CD4-positive, alpha-beta memory T cell (primary cell): ENCODE measurements around the gene PHOX2B. TPM values are rescaled to one million over a fixed set of nuclear protein-coding genes. Genes with fewer than 3 reads are reported as not detected.

Source experiments
- CTCF ChIA-PET: fragments of 350-600 bp; sonication (Branson Sonifier 250); formaldehyde crosslinking; loops from one replicate; lab custom pipeline; 2021; ENCODE audit warnings: inconsistent platforms; ENCODE audit not compliant: partially characterized antibody; lab: Charles Lee
- POLR2A ChIA-PET: fragments of 350-600 bp; sonication (Branson Sonifier 250); formaldehyde crosslinking; loops from one replicate; lab custom pipeline; 2021; ENCODE audit not compliant: partially characterized antibody; lab: Charles Lee
- DNase-seq, 5 donors: peaks; one replicate each; pipeline versions ENCODE4 v3.0.0 to v3.0.0-alpha.2; 2020 to 2022; ENCODE audit warnings: mixed read lengths in 1 of 5
- H3K27ac ChIP-seq: one replicate; pipeline ENCODE4 v1.7.0; 2013; ENCODE audit warnings: low read depth, low read length
- H3K27me3 ChIP-seq: 2 replicates; pipeline ENCODE4 v1.7.0; 2013; ENCODE audit warnings: mild to moderate bottlenecking, low read length, moderate library complexity; ENCODE audit not compliant: insufficient read depth
- H3K36me3 ChIP-seq: 2 replicates; pipeline ENCODE4 v1.7.0; 2013; ENCODE audit warnings: mild to moderate bottlenecking, low read length, moderate library complexity; ENCODE audit not compliant: insufficient read depth
- H3K4me1 ChIP-seq: 2 replicates; pipeline ENCODE4 v1.7.0; 2013; ENCODE audit warnings: mild to moderate bottlenecking, low read length, moderate library complexity; ENCODE audit not compliant: insufficient read depth
- H3K4me3 ChIP-seq, 2 donors: one replicate each; pipeline ENCODE4 v1.7.0; 2013; ENCODE audit warnings: low read length in 2 of 2, mild to moderate bottlenecking in 1 of 2
- H3K9me3 ChIP-seq, 2 donors: one replicate each; pipeline ENCODE4 v1.7.0; 2013; ENCODE audit warnings: low read length in 2 of 2, control low read depth in 1 of 2; ENCODE audit not compliant: control insufficient read depth in 1 of 2
- H3K27ac Mint-ChIP-seq, 7 donors: one replicate each; pipeline ENCODE4 v1.8.0; 2020 to 2021; ENCODE audit warnings: mixed read lengths in 7 of 7, mild to moderate bottlenecking in 6 of 7, inconsistent platforms in 3 of 7, moderate library complexity in 3 of 7
- H3K27me3 Mint-ChIP-seq, 2 donors: one replicate each; pipeline ENCODE4 v1.8.0; 2020 to 2021; ENCODE audit warnings: mixed read lengths in 2 of 2
- H3K36me3 Mint-ChIP-seq, 2 donors: one replicate each; pipeline ENCODE4 v1.8.0; 2020 to 2021; ENCODE audit warnings: mixed read lengths in 2 of 2, inconsistent platforms in 1 of 2, mild to moderate bottlenecking in 1 of 2
- H3K4me1 Mint-ChIP-seq, 4 donors: one replicate each; pipeline ENCODE4 v1.8.0; 2020 to 2021; ENCODE audit warnings: mixed read lengths in 4 of 4, mild to moderate bottlenecking in 1 of 4
- H3K4me3 Mint-ChIP-seq, 8 donors: one replicate each; pipeline ENCODE4 v1.8.0; 2020 to 2021; ENCODE audit warnings: mixed read lengths in 8 of 8, mild to moderate bottlenecking in 7 of 8, moderate library complexity in 6 of 8, inconsistent platforms in 3 of 8
- H3K9me3 Mint-ChIP-seq, 8 donors: one replicate each; pipeline ENCODE4 v1.8.0; 2020 to 2021; ENCODE audit warnings: mixed read lengths in 8 of 8, mild to moderate bottlenecking in 5 of 8, inconsistent platforms in 3 of 8, moderate library complexity in 1 of 8
- intact Hi-C: fragments of 100-400 bp; cut with micrococcal nuclease; formaldehyde crosslinking; loops from one replicate; pipeline ENCODE4 v1.15.1; 2023
- polyA plus RNA-seq, 2 donors: library from polyadenylated mRNA; unstranded; fragments of 300-500 nt; fragmentation: Illumina TruSeq; gene quantifications; one replicate each; pipeline ENCODE4 v1.2.3, GENCODE V29; 2021
- total RNA-seq, 2 experiments: library from RNA; stranded (reverse); gene quantifications; one replicate each; pipeline ENCODE4 v1.2.3, GENCODE V29; 2021

The PHOX2B gene
- total and polyA plus RNA-seq, 4 experiments from 2014 or later = not detected

DNA sequence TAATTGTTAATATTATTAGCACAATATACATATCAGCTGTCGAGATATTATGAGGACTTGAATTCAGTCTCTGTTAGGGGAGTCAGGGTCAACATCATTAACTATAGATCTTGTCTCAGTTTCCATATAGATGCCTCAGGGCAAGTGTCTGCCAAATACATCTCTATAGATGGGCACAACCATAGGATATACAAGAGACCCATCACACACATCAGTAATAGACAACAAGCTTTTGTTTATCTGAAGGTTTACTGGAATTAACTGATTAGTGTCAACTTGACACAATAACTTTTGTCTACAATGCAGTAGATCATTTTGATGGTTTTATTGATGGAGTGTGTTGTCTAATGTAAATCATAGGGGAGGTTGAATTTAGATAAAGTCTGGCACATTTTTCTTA is 37.1 kb upstream of the PHOX2B start:
- peaks cover 3 to 4% of the 10 kb centered on the region in 2 donors for H3K27me3 Mint-ChIP-seq
- POLR2A ChIA-PET = no interaction called here
- intact Hi-C loops = no loop called here
- CTCF ChIA-PET = no interaction called here
- no peak overlapping the region for H3K4me3 ChIP-seq
- no peak overlapping the region for H3K27ac Mint-ChIP-seq
- H3K27ac ChIP-seq = no peak overlapping the region
- H3K9me3 Mint-ChIP-seq = no peaks in the 10 kb centered on the region
- no peak overlapping the region for H3K4me3 Mint-ChIP-seq
- no peaks in the 10 kb centered on the region for H3K36me3 Mint-ChIP-seq
- H3K9me3 ChIP-seq = no peaks in the 10 kb centered on the region
- DNase-seq = no peak
- H3K4me1 Mint-ChIP-seq = no peaks in the 10 kb centered on the region
- H3K36me3 ChIP-seq = no peaks in the 10 kb centered on the region
- H3K4me1 ChIP-seq = no peaks in the 10 kb centered on the region
- no peaks in the 10 kb centered on the region for H3K27me3 ChIP-seq

DNA sequence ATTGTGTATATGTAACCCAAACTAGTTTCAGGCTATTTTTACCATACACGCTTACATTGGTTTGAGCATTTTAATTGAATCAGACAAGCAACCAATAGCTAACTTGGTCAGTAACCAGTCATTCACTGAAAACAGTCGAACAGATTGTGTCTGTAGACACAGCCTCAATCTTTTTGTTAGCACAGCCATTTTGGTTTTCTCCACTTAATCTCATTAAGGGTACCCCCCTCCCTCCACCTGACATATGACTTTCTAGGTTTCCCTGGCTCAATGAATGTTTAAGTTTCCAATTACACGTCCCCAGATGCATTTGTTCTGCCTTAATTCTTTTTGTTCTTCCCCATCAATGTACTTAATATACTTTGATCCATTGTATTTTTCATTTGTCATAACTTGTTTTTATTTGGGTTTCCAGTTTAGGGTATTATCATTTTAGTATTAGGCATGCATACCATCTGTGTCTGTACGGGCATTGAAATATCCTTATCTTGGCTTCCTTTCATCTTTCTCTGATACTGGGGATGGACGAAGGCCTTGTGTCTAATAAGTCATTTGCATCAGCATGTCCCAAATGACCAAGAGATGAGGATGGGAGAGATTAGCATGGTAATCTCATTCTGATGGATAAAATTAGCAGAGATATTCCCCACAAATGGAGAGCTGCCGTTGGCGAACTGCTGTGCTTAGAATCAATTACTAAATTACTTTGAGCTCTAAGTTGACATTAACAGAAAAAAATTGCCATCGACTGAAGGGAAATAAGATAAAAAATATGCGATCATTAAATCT is 35.9 kb upstream of the PHOX2B start:
- Histone ChIP-seq H3K27ac (no peak overlapping the region), H3K4me3 (no peak overlapping the region), H3K4me1 (no peaks in the 10 kb centered on the region), H3K27me3 (no peaks in the 10 kb centered on the region), H3K36me3 (no peaks in the 10 kb centered on the region), H3K9me3 (no peaks in the 10 kb centered on the region)
- Mint-ChIP-seq H3K9me3 (no peaks in the 10 kb centered on the region), H3K36me3 (no peaks in the 10 kb centered on the region), H3K4me1 (no peaks in the 10 kb centered on the region), H3K27me3 (peaks cover 2 to 3% of the 10 kb centered on the region in 2 donors), H3K4me3 (no peak overlapping the region), H3K27ac (no peak overlapping the region)
- ChIA-PET CTCF (no interaction called here), POLR2A (no interaction called here)
- intact Hi-C loops = no loop called here
- no peak for DNase-seq

DNA sequence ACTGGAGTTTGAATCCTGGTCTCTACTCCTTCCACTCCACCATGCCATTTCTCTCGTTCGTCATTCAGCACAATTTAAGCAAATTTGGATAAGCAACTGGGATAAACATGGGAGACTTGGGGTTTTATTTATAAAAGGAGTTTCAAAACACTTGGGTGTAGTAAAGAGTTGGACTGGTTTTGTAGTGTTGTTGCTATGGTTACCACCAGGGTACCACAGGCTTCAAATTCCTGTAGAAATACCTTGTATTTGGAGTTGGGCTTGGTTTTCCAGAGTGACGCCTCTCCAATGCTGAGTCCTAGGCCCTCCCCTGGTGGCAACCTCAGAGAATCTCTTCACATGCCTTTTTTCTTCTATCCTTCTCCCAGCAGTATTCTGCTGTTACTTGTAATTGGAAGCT is 27.9 kb upstream of the PHOX2B start:
- H3K9me3 Mint-ChIP-seq = peaks cover 0 to 5% (median under 1%) of the 10 kb centered on the region in 8 donors
- peaks cover 0 to 2% of the 10 kb centered on the region in 2 donors for H3K27me3 Mint-ChIP-seq
- POLR2A ChIA-PET = no interaction called here

DNA sequence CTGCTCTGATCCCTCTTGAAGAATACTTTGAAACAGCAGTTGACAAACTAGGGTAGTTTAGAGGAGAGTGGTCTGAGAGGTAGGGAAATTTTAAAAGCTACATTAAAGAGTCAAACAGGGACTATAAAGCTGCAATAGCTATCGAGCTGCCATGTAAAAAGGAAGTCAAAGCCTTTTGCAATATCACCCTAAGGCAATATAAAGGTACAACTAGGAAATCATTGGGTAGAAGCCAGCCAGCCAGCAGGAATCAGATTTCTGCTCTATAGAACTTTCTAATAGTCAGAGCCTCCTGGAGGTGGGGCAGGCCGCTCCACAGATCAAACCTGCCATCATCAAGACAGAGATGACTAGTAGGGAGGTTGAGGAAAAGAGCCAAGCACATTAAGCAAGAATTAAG is 15.2 kb upstream of the PHOX2B start:
- H3K4me3 Mint-ChIP-seq = no peak overlapping the region
- H3K36me3 Mint-ChIP-seq = no peaks in the 10 kb centered on the region
- ChIA-PET POLR2A (no interaction called here), CTCF (no interaction called here)
- no peaks in the 10 kb centered on the region for H3K9me3 ChIP-seq
- H3K9me3 Mint-ChIP-seq = no peaks in the 10 kb centered on the region
- no peaks in the 10 kb centered on the region for H3K27me3 ChIP-seq
- DNase-seq = no peak
- intact Hi-C loops = no loop called here
- H3K4me1 Mint-ChIP-seq = no peaks in the 10 kb centered on the region
- no peak overlapping the region for H3K27ac Mint-ChIP-seq
- H3K27me3 Mint-ChIP-seq = peaks cover 6 to 11% of the 10 kb centered on the region in 2 donors
- H3K27ac ChIP-seq = no peak overlapping the region
- H3K4me1 ChIP-seq = no peaks in the 10 kb centered on the region
- no peaks in the 10 kb centered on the region for H3K36me3 ChIP-seq
- H3K4me3 ChIP-seq = no peak overlapping the region

More for the DNA sequence above, 27.9 kb upstream of the PHOX2B start:
- Histone ChIP-seq H3K36me3 (no peaks in the 10 kb centered on the region), H3K9me3 (no peaks in the 10 kb centered on the region), H3K27me3 (no peaks in the 10 kb centered on the region), H3K27ac (no peak overlapping the region), H3K4me3 (no peak overlapping the region), H3K4me1 (no peaks in the 10 kb centered on the region)
- CTCF ChIA-PET = no interaction called here
- Mint-ChIP-seq H3K27ac (no peak overlapping the region), H3K36me3 (no peaks in the 10 kb centered on the region), H3K4me3 (no peak overlapping the region), H3K4me1 (no peaks in the 10 kb centered on the region)
- DNase-seq = no peak
- intact Hi-C loops = no loop called here

DNA sequence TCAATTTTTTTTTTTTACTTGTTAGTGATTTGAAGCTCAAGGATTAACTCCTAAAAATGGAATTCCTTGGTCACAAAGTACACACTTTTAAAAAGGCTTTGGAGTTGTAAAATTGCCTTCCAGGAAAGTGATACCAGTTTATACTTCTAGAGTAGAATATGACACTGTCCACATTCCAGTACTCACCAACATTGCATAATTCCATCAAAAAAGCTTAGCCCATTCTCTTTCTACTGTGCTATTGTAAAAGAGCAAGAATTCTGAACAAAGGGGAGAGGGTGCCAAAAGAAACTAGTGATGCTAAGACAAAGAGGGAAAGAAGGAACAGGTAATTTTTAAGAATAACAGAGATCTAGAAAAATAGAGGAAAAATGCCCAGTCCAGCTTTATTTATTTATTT is 10.4 kb upstream of the PHOX2B start:
- H3K4me1 Mint-ChIP-seq = no peaks in the 10 kb centered on the region
- intact Hi-C loops = no loop called here
- ChIA-PET POLR2A (no interaction called here), CTCF (no interaction called here)
- H3K36me3 Mint-ChIP-seq = no peaks in the 10 kb centered on the region
- no peaks in the 10 kb centered on the region for H3K9me3 Mint-ChIP-seq
- Histone ChIP-seq H3K27me3 (no peaks in the 10 kb centered on the region), H3K4me1 (no peaks in the 10 kb centered on the region), H3K36me3 (no peaks in the 10 kb centered on the region), H3K27ac (no peak overlapping the region), H3K9me3 (no peaks in the 10 kb centered on the region), H3K4me3 (no peak overlapping the region)
- no peak for DNase-seq
- H3K4me3 Mint-ChIP-seq = no peak overlapping the region
- peaks cover 22 to 24% of the 10 kb centered on the region in 2 donors for H3K27me3 Mint-ChIP-seq
- H3K27ac Mint-ChIP-seq = no peak overlapping the region

DNA sequence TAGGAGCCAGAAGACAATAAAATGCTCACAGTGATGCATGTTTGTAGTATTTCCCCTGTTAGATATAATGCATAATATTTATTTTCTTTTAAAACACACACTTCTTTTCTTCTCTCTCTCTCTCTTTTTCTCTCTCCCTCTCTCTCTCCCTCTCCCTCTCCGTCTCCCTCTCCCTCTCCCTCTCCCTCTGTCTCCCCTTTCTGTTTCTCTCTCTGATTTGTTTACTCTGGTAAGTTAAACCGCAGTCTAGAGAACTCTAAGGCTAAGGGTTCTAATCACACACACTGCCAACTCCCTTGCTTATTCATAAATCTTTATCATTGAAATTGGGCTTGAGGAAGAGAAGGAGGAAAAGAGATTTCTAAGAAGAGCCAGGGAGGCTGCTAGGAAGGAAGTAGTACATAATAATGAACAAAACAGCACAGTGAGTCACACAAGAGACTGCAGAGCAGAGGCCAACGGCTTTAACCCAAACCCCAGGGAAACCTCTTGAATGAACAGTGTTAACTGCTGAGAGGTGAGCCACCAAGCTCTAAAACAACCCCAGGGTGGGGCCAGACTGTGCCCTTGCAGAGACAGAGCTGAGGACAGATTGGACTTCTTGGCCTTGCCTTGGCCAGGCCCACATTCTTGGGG is 9.1 kb upstream of the PHOX2B start:
- no peak for DNase-seq
- CTCF ChIA-PET = no interaction called here
- peaks cover 30 to 32% of the 10 kb centered on the region in 2 donors for H3K27me3 Mint-ChIP-seq
- no peaks in the 10 kb centered on the region for H3K4me1 ChIP-seq
- no peak overlapping the region for H3K4me3 ChIP-seq
- H3K27ac Mint-ChIP-seq = no peak overlapping the region
- H3K4me1 Mint-ChIP-seq = no peaks in the 10 kb centered on the region
- H3K9me3 ChIP-seq = no peaks in the 10 kb centered on the region
- intact Hi-C loops = no loop called here
- H3K27ac ChIP-seq = no peak overlapping the region
- POLR2A ChIA-PET = no interaction called here
- H3K36me3 Mint-ChIP-seq = no peaks in the 10 kb centered on the region
- no peaks in the 10 kb centered on the region for H3K36me3 ChIP-seq
- peaks cover 2% of the 10 kb centered on the region for H3K27me3 ChIP-seq
- no peaks in the 10 kb centered on the region for H3K9me3 Mint-ChIP-seq
- H3K4me3 Mint-ChIP-seq = no peak overlapping the region

DNA sequence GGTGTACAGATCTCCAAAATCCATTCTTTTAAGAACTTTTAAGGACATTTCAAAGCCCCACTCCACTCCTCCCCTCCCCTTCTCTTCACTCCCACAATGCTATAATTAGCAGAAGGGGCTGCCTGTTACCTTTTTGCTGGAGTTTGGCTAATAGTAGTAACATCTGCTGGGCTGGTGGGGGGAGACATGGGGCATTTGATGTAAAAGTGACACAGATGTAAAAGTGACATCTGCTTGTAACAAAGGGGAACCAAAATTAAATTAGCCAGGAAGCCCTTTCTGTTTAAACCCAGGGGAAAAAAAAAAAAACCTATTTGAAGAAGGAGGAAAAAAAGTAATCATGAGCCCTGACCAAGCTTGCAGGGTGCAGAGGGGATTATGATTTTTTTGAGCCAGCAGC is 5.4 kb upstream of the PHOX2B start:
- H3K9me3 ChIP-seq = no peaks in the 10 kb centered on the region
- intact Hi-C loops = no loop called here
- DNase-seq = no peak
- Mint-ChIP-seq H3K4me1 (peaks cover 0 to 6% (median 1%) of the 10 kb centered on the region in 4 donors), H3K4me3 (no peak overlapping the region), H3K27me3 (peaks cover 48 to 51% of the 10 kb centered on the region in 2 donors), H3K9me3 (peaks cover 0 to 3% (median 0%) of the 10 kb centered on the region in 8 donors), H3K36me3 (no peaks in the 10 kb centered on the region), H3K27ac (no peak overlapping the region)
- POLR2A ChIA-PET = no interaction called here
- no peaks in the 10 kb centered on the region for H3K4me1 ChIP-seq
- H3K36me3 ChIP-seq = no peaks in the 10 kb centered on the region
- no peak overlapping the region for H3K27ac ChIP-seq
- peaks cover 15% of the 10 kb centered on the region for H3K27me3 ChIP-seq
- no peak overlapping the region for H3K4me3 ChIP-seq
- CTCF ChIA-PET = interaction anchor here (0.6 kb wide), 1 partner anchor 15 kb away, joined by 3 read pairs; no protein-coding TSS in a partner anchor
